ENCODE data around the gene GABARAP. TPM values are rescaled to one million over a fixed set of nuclear protein-coding genes. Genes with fewer than 3 reads are reported as not detected.

The GABARAP gene
- total RNA-seq, 1 donor from 2014 or later: 449 TPM

DNA sequence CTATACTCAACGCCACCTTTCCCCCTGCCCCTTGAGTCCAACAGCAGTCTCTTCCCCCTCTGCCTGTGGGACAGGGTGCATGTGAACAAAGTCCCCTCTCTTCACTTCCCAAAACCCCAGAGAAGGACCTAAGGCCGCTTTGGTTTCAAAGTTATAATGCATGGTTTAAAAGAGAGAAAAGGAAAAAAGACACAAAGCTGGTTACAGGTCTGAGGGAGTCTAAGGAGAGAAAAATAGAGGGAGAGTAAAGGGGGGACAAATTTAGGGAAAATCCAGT, 1.1 kb upstream of the GABARAP start:
- Mint-ChIP-seq H3K4me1 (ENCODE audit: low read depth) (peaks cover 33% of the 10 kb centered on the region), H3K36me3 (ENCODE audit: low read depth) (peaks cover 26% of the 10 kb centered on the region), H3K27ac (ENCODE audit: unreplicated experiment) (peak overlapping the region; percentile 100), H3K9me3 (ENCODE audit: low read depth) (no peaks in the 10 kb centered on the region), H3K4me3 (ENCODE audit: unreplicated experiment) (peak overlapping the region; percentile 87), H3K27me3 (ENCODE audit: low read depth) (no peaks in the 10 kb centered on the region)
- no peak for DNase-seq (ENCODE audit: low spot score)
- peak; percentile 3 for TF ChIP-seq CTCF (IDR thresholded peaks at IDR 0.05)

DNA sequence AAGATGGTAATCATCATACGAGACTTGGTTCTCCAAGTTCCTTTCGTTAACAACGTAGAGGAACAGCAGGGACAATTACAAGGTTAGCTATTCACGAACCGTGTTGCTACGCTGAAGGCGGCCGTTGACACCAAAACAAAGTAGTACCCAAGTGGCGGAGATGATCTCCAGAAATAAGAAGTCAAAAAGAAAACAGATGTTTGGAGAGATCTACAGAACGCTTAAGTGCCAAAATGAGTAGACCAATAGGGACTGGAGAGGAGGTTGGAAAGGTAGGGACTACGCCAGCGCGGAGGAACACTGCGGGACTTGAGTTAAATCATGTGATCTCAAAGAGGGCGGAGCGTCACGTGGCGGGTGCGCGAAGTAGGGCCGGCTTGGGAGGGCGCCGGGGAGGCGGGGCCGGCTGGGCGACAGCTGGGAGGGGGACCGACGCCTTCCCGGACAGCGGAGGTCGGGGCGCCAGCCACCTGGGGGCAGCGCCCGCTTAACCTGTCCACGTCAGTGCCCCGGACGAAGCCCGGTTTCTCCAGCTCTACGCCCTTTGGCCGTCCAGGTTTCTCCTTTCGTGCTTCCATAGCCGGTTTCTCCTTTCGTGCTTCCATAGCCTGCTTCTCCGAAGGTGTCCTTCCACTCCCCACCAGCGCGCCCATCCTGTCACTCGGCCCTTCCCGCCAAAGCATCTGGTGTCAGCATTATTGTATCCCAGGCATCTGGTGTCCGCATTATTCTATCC, 636 bp upstream of the GABARAP start:
- H3K4me1 Mint-ChIP-seq (ENCODE audit: low read depth): peaks cover 33% of the 10 kb centered on the region
- peaks cover 26% of the 10 kb centered on the region for H3K36me3 Mint-ChIP-seq (ENCODE audit: low read depth)
- H3K27ac Mint-ChIP-seq (ENCODE audit: unreplicated experiment): peak overlapping the region; percentile 100
- no peak for DNase-seq (ENCODE audit: low spot score)
- no peaks in the 10 kb centered on the region for H3K9me3 Mint-ChIP-seq (ENCODE audit: low read depth)
- H3K27me3 Mint-ChIP-seq (ENCODE audit: low read depth): no peaks in the 10 kb centered on the region
- TF ChIP-seq CTCF (IDR thresholded peaks at IDR 0.05): peak; percentile 15
- peak overlapping the region; percentile 87 for H3K4me3 Mint-ChIP-seq (ENCODE audit: unreplicated experiment)

DNA sequence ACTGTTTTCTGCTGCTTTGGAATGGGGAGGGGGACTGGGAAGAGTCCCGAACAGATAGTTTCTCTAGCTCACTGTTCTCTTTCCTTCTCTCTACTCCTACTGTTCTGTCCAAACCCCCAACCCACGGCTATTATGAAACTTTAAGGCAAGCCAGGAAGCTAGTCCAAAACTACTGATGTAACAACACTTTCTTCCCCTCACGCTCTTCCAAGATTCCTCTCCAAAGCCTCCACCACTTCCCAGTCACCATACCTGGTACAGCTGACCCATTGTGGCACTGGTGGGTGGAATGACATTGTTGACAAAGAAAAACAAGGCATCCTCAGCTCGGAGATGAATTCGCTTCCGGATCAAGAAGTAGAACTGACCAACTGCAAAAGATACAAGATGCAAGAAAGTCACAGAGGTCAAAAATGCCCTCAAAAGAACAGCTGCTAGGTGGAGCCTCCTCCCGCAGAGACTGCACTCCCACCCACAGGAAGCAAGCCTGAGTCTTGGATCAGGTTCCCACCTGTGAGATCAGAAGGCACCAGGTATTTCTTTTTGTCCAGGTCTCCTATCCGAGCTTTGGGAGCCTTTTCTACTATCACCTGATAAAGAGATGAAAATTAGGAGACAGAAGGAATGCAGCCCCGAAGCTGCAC, 1.0 kb downstream of the GABARAP start:
- no peak for TF ChIP-seq CTCF (IDR thresholded peaks at IDR 0.05)
- Mint-ChIP-seq H3K4me3 (ENCODE audit: unreplicated experiment) (peak overlapping the region; percentile 87), H3K9me3 (ENCODE audit: low read depth) (no peaks in the 10 kb centered on the region), H3K4me1 (ENCODE audit: low read depth) (peaks cover 45% of the 10 kb centered on the region), H3K27ac (ENCODE audit: unreplicated experiment) (peak overlapping the region; percentile 100), H3K36me3 (ENCODE audit: low read depth) (peaks cover 25% of the 10 kb centered on the region), H3K27me3 (ENCODE audit: low read depth) (no peaks in the 10 kb centered on the region)
- DNase-seq (ENCODE audit: low spot score): no peak

- peaks cover 54% of the 10 kb centered on the region for H3K4me1 Mint-ChIP-seq (ENCODE audit: low read depth)
- no peak for TF ChIP-seq CTCF (IDR thresholded peaks at IDR 0.05)
- peaks cover 26% of the 10 kb centered on the region for H3K36me3 Mint-ChIP-seq (ENCODE audit: low read depth)
- peak overlapping the region; percentile 87 for H3K4me3 Mint-ChIP-seq (ENCODE audit: unreplicated experiment)
- no peaks in the 10 kb centered on the region for H3K27me3 Mint-ChIP-seq (ENCODE audit: low read depth)
- no peaks in the 10 kb centered on the region for H3K9me3 Mint-ChIP-seq (ENCODE audit: low read depth)
- H3K27ac Mint-ChIP-seq (ENCODE audit: unreplicated experiment): peak overlapping the region; percentile 92
- DNase-seq (ENCODE audit: low spot score): no peak
Observed at GRCh38 chr17:7240375-7240774, 1.9 kb downstream of the GABARAP start.

GRCh38 chr17:7239091-7240027, 2.9 kb downstream of the GABARAP start, which contains the start of gene PHF23:
Gene PHF23, minus strand, starts transcription at chr17:7239457. Its CDS starts 178 bp downstream, at chr17:7239279.
- Mint-ChIP-seq H3K27ac (ENCODE audit: unreplicated experiment) (peak within 1 kb of the TSS; percentile 94), H3K36me3 (ENCODE audit: low read depth) (peaks cover 25% of the 10 kb centered on the region)
- DNase-seq (ENCODE audit: low spot score): peak; percentile 100

More at GRCh38 chr17:7239091-7240027, 2.9 kb downstream of the GABARAP start, which contains the start of gene PHF23:
- Mint-ChIP-seq H3K27me3 (ENCODE audit: low read depth) (no peaks in the 10 kb centered on the region), H3K4me3 (ENCODE audit: unreplicated experiment) (peak within 1 kb of the TSS; percentile 93), H3K4me1 (ENCODE audit: low read depth) (peaks cover 64% of the 10 kb centered on the region), H3K9me3 (ENCODE audit: low read depth) (no peaks in the 10 kb centered on the region)
- peak; percentile 10 for TF ChIP-seq CTCF (IDR thresholded peaks at IDR 0.05)
